ENCODE data around the gene H1-8.

H1-8 gene

DNA sequence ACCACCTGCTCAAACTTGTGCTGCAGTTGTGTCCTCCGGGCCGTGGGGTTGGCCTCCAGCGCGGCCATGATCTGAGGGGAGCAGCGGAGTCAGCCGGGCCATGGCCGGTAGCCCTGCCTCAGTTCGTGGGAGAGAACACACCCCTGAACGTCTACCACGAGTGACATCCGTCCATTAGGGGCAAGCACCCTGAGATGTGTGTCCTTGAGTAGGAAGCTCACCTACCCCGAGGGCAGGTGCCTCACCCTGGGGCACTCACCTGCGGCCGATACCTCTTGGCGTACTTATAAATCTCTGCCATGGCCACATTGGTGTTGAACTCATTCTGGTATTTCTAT lies 13.4 kb downstream of the H1-8 start:
- DNase-seq (ENCODE audit: low read depth): no peak

DNA sequence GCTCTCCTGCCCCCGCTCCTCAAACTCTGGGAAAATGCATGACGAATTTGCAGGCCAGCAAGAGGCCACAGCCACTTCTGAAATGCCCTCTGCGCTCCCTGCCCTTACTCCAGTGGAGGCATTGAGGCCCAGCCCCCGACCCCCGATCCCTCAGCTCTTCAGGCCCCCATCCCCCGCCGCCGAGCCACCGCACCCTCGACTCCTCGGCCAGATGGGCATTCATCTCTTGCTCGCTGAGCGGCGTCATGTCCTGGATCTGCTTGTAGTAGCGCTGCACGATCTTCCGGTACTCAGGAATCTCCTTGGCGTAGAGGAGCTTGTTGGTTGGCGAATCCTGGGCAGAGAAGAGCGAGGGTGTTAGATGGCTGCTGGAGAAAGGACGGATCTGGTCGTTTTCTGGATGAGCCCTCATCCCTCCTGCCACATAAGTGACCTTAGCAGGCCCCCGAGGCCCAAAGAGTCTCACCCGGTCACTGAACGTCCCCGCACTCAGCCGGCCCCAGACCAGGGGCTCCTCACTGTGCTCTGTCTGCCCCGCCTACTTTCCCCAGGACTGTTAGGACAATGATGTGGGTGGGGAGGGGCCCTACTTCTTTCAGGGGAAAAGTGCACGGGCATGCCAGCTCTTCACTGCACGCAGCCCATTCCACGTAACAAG lies 14.0 kb downstream of the H1-8 start:
- no peak for DNase-seq (ENCODE audit: low read depth)

DNA sequence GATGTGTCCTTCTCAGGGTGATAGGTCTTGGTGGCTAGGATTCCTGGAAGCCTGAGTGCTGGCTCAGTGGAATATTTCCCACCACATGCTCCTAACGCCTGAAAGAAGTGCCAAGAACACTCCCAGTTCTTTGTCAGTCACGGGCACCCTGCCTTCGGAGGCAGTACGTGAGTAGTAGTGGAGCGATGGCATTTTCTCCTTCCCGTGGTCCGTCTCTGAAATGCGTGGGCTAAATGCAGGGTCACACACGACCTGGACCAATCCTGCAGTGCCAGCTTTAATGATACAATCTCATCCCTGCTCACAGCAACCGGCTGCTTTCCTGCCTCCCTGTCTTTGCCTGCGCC lies 14.5 kb downstream of the H1-8 start:
- no peak for DNase-seq (ENCODE audit: low read depth)

DNA sequence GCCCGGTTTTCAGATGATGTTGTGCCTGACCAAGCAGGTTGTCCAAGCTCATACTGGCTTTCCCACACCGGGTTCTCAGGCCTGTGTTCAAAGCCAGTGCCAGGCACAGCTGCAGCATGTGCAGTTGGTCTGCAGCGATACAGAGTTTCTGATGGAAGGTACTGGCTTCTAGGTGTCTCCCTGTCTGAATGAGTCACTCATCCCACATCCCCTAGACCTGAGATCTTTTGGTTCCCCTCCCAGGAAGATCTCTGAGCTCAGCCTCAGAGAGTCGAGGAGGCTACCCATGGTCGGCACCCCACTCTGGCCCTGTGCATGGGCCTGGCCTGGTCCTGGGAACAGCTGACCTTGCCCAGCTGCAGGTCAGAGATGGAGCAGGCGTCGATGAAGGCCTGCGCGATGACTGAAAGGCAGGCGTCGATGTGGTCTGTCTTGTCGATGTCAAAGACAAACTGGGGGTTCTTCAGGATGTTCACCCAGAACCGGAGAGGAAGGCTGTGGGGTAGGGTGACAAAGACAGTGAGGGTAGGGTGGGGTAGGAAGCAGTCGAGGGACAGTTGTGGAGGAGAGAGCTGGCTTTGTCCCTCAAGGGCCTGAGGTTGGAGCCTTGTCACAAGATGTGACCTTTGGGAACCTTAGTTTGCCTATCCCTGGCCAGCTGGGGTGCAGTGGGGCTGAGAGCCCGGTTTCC lies 15.3 kb downstream of the H1-8 start:
- DNase-seq (ENCODE audit: low read depth): no peak

DNA sequence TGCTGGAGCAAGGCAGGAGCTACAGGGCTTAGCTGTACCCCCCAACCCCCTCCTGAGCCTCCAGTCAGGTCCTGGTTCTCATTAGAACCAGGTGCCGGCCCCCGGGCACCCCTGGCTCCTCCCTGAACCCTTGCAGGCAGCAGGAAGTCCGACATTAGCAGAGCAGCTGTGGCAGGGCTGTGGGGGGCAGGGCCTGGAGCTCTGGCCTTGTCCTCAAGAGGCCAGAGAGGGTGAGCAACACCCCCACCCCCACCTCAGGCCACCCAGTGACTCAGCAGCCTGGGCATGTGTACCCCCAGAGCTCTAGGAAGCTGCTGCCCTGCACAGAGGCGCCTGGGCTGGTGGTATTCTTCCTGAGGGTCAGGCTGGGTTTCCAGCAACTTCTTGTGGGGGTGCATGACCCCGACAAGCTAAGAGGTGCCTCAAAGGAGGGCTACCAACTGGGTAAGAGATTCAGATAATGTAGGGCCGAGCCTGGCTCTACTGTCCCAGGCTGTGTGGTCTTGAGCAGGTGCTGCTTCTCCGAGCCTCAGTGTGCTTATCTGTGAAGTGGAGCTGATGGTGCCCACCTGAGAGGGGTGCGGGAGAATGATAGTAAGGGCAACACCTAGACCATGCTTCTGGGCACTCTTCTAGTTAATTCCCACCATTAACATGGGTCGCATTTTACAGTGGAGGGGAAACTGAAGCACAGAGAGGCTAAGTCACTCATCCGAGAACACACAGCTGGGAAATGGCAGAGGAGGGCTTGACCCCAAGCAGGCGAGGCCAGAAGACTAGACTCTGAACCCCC lies 16.0 kb downstream of the H1-8 start:
- no peak for DNase-seq (ENCODE audit: low read depth)

DNA sequence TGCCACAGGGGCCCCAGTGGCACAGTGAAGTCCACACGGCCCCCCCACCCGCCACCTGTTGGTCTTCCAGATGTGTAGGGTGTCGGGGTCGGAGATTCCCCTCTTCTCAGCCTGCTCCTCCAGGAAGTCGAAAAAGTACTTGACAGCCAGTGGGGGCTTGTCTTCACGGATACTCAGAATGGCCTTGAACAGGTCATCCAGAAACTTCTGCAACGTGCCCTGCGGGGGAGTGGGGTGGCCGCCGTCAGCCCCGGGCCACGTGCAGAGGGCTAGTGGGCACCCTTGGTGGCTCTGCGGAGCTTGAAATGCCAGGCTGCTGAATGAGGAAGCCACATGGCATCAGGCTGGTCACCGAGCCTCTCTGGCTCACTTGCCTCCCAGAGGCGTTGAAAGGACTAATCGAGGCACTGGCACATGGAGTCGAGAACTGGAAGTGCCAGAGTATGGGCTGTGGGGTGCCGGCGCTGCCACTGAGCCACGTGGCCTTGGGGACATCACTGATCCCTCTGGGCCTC lies 16.6 kb downstream of the H1-8 start:
- no peak for DNase-seq (ENCODE audit: low read depth)

DNA sequence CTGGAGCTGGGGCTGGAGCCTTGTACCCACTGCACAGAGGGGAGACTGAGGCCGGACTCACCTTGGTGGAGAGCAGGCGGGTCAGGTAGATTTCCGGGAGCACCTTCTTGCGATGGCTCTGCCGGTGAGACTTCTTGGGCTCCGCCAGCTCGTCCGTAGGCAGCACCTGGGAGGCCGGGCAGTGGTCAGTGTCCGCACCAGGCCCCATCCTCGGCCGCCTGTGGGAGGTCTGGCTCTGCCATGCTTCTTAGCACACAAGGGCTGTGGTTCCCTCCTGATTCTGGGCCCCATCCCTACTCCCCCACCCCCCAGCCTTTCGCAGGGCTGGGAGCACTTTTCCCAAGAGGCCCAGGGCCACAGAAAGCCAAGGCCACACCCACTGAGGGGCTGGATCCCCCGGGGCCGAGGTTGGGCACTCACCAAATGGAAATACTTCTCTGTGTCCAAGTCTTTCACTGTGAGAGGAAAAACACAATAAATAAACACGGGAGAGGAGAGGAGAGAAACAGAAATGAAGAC lies 17.4 kb downstream of the H1-8 start:
- DNase-seq (ENCODE audit: low read depth): no peak

DNA sequence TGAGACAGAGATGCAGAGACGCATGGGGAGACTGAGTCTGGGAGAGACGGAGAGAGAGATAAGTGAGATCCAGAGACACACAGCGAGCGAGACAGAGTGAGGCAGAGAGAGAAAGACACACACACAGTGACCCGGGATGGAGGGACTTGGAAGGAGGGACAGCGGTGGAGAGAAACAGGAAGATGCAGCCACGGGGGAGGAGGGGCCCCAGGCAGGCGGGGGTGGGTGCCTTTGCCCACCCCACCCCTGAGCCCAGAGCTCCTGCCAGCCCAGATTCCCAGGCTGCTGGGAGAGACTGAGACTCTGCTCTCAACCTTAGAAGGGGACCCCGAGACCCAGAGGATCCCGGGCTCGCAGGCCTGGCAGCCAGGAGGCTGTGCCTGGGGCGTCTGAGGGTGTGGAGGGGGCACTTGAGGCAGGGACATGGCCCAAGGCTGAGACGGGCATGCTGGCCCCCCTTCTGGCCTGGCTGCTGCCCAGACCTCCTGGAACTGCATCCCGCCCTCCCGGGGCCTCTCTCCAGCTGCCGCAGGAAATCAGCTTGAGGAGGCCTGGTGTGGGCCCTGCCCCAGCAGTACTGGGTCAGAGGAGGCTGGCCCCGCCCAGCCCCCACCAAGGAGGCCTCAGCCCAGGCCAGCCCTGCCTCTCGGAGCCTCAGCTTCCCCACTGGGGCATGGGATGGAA lies 18.1 kb downstream of the H1-8 start:
- no peak for DNase-seq (ENCODE audit: low read depth)

DNA sequence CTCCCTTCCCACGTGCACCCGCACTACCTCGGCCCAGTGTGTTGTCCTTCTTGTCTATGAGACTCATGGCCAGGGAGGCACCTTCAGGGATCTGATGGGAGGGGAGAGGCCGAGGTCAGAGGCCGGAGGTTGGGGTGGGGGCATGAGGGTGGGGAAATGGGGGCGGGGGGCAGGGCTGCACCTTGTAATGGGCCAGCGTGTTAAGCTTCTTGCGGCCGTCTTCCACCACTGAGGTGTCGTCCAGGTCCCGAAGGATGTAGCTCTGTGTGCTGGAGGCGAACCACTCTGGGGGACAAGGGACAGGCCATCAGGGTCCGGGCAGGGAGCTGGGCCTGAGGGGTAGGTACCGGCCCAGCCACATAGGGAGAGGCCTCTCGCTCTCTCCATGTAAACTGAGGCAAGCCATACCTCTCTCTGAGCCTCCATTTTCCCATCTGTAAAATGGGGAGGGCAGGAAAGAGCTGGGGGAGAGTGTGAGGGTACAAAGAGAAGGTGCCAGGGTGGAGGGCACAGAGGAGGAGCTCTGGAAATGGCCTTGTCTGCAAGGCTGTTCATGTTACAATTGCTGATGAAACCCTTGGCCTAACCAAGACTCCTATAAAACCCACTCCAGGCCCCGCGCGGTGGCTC lies 18.8 kb downstream of the H1-8 start:
- DNase-seq (ENCODE audit: low read depth): no peak

DNA sequence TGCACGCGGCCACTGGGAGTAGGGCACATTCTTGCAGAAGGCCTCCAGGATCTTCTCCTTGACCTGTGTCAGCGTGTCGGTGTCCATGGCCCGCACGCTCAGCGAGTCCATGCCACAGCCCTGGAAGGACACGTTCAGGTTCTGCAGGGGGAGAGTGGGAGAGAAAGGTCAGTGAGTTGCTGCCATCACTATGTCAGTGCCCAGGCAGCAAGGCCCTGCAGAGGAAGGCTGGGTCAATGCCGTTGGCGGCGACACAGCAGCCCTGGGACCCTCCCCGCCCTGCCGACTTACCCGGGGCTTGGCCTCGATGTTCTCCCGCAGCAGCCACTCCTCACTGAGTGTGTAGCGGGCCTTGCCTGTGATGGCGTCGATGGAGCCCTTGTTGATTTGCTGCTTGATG lies 19.8 kb downstream of the H1-8 start:
- DNase-seq (ENCODE audit: low read depth): no peak

DNA sequence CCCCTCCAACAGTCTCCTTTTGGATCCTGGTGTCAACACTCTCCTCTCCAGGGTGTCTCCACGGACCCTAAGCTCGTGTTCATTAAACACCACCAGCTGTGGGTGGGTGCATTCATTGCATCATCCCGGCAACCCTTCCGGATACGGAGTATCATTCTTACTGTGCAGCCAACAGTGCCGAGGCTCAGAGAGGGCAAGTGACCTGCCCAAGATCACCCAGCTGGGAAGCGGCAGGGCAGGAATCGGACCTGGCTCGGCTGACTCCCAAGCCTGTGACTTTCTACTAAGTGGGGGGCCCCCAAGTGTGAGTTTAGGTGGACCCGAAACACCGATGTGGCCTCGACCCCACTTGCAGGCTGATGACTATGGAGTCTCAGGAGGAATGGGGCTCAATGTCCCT lies 20.4 kb downstream of the H1-8 start:
- no peak for DNase-seq (ENCODE audit: low read depth)

DNA sequence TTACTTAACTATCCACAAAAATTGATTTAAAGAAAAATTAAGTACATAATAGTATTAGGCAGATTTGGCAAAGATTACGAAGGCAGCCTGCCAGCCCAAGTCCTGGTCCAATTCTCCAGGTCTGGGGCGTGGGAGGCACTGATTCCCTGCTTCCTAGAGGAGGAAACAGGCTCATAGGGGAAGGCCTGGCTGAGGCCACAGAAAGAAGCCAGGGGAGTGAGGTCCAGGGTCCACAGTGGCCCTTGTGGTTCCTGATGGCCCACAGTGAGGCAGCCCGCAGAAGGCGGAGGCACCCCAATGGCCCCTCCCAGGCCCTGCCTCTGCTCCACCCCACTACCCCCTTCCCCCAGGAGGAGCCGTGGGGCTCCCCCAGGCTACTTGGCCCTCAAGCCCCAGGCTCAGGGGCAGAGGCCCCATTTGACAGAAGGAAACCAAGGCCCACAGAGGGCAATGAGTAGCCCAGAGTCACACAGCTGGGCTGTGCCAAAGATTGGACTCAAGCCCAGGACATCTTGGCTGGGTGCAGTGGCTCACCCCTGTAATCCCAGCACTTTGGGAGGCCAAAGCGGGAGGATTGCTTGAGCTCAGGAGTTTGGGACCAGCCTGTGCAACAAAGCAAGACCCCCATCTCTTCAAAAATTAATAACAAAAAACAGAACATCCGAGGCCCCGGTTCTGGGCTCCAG lies 21.0 kb downstream of the H1-8 start:
- DNase-seq (ENCODE audit: low read depth): no peak

DNA sequence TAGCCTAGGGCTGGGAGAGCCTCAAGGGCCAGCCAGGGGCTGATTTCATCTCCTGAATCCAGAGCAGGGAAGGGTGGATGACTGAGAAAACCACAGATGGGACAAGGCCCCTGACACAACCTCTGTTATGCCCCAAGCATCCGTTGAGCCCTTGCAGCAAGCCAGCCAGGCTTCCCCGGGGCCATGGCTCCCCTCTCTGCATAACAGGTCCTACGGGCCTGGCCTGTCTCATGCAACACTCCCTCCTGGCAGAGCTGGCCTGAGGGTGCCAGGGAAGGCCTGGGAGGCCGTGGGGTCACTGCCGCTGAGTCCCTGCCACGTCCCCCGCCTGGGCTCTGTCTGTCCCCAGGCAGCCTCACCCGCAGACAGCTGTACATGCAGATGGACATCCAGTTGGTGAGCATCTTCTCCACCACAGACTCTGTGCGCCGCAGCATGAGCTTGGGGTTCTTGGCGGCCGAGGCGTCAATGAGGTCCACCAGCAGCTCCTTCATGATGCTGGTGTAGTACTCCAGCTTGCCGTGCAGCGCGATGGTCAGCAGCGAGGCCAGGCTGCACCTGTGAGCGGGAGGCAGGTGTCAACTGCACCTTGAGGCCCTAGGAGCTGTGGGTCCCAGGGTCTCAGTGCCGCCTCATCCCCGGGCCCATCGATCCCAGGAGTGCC lies 22.1 kb downstream of the H1-8 start:
- no peak for DNase-seq (ENCODE audit: low read depth)

DNA sequence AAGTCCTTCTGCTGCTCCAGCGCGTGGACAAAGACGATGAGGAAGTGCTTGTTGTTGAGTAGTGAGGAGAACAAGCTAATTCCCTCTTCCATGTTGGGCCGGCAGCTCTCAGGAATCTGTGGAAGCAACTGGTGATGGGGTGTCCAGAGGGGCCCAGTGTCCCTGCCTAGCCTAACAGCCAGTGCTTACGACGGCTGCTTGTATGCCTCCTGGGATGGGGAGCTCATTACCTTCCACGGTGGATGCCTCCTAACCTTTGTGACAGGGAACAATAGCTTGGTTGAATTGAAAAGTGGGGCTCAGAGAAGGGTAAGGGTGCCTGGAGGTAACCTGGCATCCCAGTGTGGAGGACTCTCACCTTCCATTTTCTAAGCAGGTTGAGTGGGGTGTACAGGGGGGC lies 22.9 kb downstream of the H1-8 start:
- no peak for DNase-seq (ENCODE audit: low read depth)

DNA sequence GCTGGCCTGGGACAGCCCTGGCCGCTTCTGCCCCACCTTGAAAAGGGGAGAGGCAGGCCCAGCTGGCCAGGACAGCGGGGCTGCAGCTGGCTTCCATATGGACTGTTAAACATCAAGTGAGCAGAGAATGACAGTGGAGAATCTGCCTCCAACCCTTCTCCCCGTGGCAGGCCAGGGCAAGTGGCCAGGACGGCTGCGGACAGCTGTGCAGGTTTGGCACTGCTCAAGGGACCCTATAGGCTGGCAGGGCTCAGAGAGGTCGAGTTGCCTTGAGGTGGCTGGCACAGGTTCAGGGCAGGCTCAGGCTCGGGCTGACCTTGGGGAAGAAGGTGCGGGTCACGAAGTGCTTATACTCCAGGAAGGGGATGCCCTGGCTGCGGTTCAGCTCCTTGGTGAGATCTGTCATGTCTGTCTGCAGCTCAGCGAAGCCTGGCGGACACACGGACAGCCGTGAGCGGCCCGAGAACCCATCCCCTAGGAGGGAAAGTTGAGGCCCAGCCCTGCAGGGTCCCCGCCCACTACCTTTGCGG lies 24.3 kb downstream of the H1-8 start:
- no peak for DNase-seq (ENCODE audit: low read depth)

DNA sequence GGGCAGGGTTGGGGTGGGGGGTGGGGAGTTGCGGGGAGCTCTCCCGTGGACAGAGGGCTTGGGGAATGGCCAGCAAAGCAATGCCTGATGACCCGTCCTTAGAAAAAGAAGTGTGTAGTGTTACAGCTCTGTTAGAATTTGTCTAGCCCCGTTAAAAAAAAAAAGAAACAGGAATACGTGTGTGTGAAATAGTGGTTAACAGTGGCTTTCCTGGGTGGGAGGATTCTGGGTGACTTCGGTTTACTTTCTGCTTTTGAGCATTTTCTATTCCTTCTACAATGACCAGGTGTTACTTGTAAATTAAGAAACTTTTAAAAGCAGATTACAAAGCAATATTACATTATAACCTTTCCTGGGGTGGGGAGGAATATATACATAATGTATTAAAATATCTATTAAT lies 25.0 kb downstream of the H1-8 start:
- DNase-seq (ENCODE audit: low read depth): no peak

DNA sequence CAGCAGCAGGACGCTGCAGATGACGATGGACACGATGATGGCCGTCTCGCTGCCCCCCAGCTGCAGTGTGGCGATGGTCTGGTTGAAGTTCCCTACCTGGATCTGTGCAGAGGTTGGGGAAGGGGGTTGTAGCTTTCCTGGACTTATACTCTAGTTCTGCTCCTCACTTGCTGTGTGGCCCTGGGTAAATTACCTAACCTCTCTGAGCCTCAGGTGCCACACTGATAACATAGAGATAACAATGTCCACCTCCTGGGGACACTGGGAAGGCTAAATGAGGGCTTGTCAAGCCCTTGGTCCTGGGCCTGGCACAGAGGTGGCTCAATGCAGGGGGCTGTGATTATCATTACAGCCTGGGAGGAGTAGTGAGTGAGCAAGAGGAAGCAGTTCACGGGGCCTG lies 26.9 kb downstream of the H1-8 start:
- no peak for DNase-seq (ENCODE audit: low read depth)

DNA sequence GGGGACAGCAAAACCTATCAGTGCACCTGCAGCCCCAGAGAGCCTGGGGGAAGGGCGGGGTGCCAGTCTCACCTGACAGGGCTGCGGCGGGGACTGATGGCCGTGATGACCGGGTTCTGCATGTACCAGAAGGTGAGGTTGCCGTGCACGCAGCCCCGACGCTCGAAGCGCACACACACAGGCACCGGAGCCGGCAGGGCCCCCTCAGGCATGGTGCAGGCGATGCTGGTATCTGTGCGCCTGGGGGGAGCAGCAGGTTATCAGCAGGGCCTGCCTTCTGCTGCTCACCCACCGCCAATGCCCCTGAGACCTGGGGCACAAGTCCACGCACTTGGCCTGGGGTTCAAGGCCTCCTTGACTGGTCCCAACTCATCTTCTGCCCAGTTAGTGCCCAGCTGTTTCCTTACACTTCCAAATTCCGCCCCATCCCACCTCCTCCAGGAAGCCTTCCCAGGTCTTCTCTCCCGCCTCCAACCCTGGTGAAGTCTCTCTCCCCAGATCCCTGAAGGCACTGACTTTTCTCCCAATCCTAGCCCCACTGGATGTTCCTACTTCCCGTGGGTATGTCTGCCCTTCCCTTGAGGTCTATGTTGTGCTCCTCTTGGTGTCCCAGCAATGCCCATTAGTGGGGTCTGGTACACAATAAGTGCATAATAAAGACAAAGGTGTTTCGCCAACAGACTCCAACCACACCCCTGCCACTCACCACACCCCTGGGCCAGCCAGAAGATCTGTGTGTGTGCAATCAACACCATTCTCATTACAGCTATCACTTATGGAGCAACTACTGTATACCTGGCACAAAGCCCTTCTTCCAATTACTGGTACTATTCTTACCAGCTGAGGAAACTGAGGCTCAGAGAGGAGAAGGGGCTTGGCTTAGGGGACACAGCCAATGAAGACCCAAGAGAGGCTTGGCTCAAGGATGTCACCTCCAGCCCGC lies 28.9 kb downstream of the H1-8 start:
- no peak for DNase-seq (ENCODE audit: low read depth)

DNA sequence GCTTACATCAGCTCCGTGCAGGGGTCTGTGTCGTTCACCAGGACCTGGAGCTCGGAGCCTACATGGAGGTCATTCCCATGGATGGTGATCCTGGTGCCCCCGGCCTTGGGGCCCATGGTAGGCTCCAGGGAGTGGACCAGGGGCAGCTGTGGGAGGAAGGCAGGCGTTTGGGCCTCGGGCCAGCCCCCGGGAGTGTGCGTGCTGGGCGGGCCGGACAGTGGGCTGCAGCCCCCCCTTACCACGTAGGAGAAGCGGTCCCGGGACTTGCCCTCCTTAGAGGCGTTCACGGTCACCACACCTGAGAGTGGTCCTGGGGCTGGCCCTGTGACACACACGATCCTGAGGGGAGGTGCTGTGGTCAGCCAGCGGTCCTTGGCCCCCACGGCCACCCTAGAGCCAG lies 29.6 kb downstream of the H1-8 start:
- DNase-seq (ENCODE audit: low read depth): no peak
